ENCODE measurements around the gene PLPP7. TPM values are rescaled to one million over a fixed set of nuclear protein-coding genes. Genes with fewer than 3 reads are reported as not detected.

Gene PLPP7
- total RNA-seq, 1 donor from 2014 or later: 11.8 TPM

GRCh38 chr9:131300444-131300843 lies 10.9 kb downstream of the PLPP7 start:
- Histone ChIP-seq H3K4me1 (no peaks in the 10 kb centered on the region), H3K9me3 (no peaks in the 10 kb centered on the region), H3K36me3 (no peaks in the 10 kb centered on the region), H3K27me3 (no peaks in the 10 kb centered on the region), H3K4me3 (no peak overlapping the region), H3K27ac (no peak overlapping the region)
- DNase-seq (ENCODE audit: extremely low spot score in 2 of 2): no peak
- TF ChIP-seq CTCF (IDR thresholded peaks at IDR 0.05) (no peak), POLR2A (IDR thresholded peaks at IDR 0.05) (no peak), POLR2AphosphoS5 (IDR thresholded peaks at IDR 0.05; ENCODE audit: insufficient read depth in 1 of 2, low read depth in 1 of 2) (no peak)
- intact Hi-C loops (cut with DNase I): no loop called here

- DNase-seq (ENCODE audit: extremely low spot score in 2 of 2): no peak
- TF ChIP-seq POLR2AphosphoS5 (IDR thresholded peaks at IDR 0.05; ENCODE audit: insufficient read depth in 1 of 2, low read depth in 1 of 2) (no peak), POLR2A (IDR thresholded peaks at IDR 0.05) (no peak), CTCF (IDR thresholded peaks at IDR 0.05) (no peak)
- Histone ChIP-seq H3K9me3 (no peaks in the 10 kb centered on the region), H3K36me3 (no peaks in the 10 kb centered on the region), H3K4me3 (no peak overlapping the region), H3K27me3 (no peaks in the 10 kb centered on the region), H3K27ac (no peak overlapping the region), H3K4me1 (no peaks in the 10 kb centered on the region)
- intact Hi-C loops (cut with DNase I): no loop called here
Measured at GRCh38 chr9:131302244-131303075, 12.9 kb downstream of the PLPP7 start.

- H3K4me3 ChIP-seq: no peak overlapping the region
- no peak for TF ChIP-seq CTCF (IDR thresholded peaks at IDR 0.05)
- TF ChIP-seq POLR2AphosphoS5 (IDR thresholded peaks at IDR 0.05; ENCODE audit: insufficient read depth in 1 of 2, low read depth in 1 of 2): no peak
- TF ChIP-seq POLR2A (IDR thresholded peaks at IDR 0.05): no peak
- H3K36me3 ChIP-seq: no peaks in the 10 kb centered on the region
- H3K27ac ChIP-seq: no peak overlapping the region
- no peak for DNase-seq (ENCODE audit: extremely low spot score in 2 of 2)
- no peaks in the 10 kb centered on the region for H3K27me3 ChIP-seq
- no peaks in the 10 kb centered on the region for H3K9me3 ChIP-seq
- intact Hi-C loops (cut with DNase I): no loop called here
- H3K4me1 ChIP-seq: no peaks in the 10 kb centered on the region
Measured at GRCh38 chr9:131303381-131304321, 14.1 kb downstream of the PLPP7 start.

- DNase-seq (ENCODE audit: extremely low spot score in 2 of 2): no peak
- Histone ChIP-seq H3K4me3 (no peak overlapping the region), H3K4me1 (no peaks in the 10 kb centered on the region), H3K9me3 (no peaks in the 10 kb centered on the region), H3K27ac (no peak overlapping the region), H3K36me3 (no peaks in the 10 kb centered on the region), H3K27me3 (no peaks in the 10 kb centered on the region)
- TF ChIP-seq CTCF (IDR thresholded peaks at IDR 0.05) (no peak), POLR2AphosphoS5 (IDR thresholded peaks at IDR 0.05; ENCODE audit: insufficient read depth in 1 of 2, low read depth in 1 of 2) (no peak), POLR2A (IDR thresholded peaks at IDR 0.05) (no peak)
- intact Hi-C loops (cut with DNase I): no loop called here
Measured at GRCh38 chr9:131304676-131305355, 15.3 kb downstream of the PLPP7 start.
